Activated T-helper 9 cell treated with anti-CD3 and anti-CD28 coated beads, Interleukin-2, amount 50 U/mL, for 16 hours (primary cell): ENCODE results near the gene TMEM204.

Source experiments
- DNase-seq: peaks from one replicate; pipeline ENCODE4 v3.0.0-alpha.2; 2020; ENCODE audit warnings: low read depth

TMEM204 gene

DNA sequence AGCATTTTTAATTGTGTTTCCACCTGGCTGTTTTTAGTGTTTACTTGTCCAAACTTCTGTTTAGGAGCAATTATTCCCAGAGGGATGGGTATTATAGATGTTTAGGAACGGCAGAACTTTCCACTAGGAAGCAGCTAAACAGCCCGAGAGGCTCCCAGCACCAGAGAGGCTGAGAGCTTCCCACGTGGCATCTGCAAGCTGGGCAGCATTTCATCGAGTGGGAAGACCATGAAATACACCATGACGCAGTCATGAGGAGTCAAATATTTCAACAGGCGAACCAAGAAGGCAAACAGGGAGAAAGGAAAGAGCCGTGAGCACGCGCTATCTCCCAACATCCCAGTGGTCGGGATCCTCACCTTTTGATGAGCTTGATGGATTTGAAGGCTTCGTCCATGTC is 24.1 kb downstream of the TMEM204 start:
- no peak for DNase-seq

DNA sequence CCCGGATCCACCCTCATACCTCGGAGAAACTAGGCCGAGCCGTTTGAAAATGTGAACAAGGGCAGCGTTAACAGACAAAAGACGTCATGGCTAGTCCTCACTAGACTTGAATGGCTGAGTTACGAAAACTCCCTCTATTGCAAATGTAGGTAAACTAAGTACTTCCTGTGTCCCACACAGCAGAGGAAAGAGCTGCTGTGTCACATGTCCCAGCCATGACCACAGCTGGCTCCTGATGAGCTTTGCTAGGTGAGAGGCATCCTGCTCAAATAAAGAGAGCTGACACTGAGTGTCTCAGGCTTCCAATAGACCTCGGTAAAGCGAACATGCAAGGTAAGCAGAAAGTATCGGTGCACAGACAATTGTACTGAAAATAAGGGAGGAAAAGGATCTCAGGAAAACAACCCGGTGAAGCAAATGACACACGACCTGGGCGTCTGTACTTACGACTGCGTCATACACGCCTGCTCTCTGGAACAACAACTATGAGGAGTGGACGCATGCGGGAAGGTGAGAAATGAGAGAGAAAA is 26.0 kb downstream of the TMEM204 start:
- DNase-seq, result no peak

DNA sequence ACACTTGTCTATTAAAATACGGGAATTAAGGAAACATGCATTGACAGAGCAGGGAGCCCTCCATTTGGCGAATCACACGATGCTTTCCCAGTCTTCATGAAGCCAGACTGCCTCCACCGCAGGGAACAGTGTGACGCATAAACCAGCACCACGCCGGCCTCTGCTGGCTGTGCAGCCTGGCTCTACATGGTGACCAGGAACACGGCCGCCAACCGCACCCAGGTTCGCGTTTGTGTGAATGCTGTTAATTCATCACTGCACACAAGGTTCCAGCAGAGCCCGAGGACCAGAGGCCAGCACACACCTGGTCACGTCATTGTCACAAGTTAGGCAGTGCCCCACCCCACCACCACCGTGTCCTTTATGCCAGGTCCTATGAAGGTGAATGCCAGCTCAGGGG is 26.7 kb downstream of the TMEM204 start:
- no peak for DNase-seq

DNA sequence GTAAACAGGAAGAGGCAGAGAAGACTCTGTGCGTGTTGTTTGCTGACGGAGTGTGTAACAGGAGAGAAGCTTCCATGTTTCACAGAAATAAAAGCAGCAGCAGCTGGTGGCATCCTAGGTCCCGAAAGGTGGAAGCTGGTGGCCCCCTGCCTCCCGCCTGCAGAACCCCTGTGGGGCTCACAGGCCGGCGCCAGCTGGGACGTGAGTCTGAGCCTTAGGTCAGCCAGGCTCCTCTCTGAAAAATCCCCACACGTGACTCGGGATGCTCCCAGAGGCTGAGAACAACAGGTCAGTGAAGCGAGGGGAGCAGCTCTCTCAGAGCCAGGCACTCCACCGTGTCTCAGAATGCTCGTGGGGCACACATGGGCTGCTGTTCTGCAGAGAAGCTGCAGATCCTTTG is 27.4 kb downstream of the TMEM204 start:
- DNase-seq, result no peak

DNA sequence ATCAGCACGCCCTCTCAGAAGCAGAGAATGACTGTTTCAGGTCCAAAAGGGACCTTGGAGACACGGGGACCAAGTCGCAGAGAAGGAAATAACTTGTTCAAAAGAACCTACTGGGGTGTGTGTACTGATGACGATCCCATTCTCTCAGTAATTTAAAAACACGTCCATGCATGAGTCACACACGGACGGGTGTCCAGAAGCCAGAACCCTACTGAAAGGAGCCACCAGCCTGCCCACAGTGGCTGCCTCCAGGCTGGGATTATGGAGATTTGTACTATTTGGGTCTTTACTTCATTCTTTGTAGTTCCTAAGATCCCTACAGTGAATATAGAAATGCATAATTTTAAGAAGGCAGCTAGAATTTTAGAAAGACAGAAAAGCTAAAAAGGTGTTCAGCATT is 27.8 kb downstream of the TMEM204 start:
- no peak for DNase-seq

DNA sequence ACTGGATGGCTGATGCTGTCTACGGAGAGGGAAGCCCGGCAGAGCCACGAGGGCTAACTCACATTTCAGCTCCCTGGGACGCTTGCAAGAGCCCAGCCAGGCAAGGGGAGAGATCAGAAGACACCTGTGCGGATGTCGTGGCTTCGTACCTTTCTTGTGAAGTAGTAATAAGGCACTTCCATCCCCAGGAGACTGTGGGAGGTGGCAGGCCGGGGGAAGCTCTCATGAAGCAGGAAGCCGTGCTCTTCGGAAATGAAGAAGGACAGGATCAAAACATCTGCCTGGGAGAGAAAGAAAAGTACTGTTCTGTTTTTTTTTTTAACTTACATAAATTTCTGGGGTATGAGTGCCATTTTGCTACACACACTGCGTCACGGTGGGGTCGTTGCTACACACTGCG is 28.4 kb downstream of the TMEM204 start:
- DNase-seq, result no peak

DNA sequence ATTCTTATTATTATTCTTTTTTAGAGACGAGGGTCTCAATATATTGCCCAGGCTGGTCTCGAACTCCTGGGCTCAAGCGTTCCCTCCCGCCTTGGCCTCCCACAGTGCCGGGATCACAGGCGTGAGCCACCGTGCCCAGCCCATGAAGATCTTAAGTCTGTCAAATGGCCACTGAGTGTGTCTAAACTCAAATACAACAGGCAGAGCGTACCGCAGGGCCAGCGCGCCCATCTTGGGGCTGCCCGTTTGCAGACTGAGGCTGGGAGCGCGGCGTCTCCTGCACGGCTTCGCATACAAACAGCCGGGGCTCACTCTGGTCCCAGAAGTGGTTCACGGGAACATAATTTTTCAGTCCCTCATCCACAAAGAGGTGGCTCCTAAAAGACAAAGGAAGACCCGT is 30.3 kb downstream of the TMEM204 start:
- no peak for DNase-seq

DNA sequence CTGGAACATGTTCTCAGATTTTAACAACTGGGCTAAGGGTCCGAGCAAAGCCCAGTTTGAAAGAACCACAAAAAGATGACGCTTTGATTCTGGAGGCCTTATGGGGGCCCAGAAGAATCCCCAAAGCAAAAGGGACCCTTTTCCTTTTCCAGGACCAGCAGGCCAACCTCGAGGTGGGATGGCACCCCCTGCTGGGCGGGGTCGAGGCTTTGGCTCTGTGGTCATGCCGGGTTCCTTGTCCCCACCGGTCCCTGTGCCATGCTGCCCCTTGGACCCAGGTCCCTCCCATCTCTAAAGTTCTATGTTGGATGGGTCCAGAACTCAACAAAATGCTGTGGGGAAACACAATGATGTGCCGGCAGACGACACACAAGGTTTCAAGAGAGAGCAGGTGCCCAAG is 30.9 kb downstream of the TMEM204 start:
- no peak for DNase-seq

DNA sequence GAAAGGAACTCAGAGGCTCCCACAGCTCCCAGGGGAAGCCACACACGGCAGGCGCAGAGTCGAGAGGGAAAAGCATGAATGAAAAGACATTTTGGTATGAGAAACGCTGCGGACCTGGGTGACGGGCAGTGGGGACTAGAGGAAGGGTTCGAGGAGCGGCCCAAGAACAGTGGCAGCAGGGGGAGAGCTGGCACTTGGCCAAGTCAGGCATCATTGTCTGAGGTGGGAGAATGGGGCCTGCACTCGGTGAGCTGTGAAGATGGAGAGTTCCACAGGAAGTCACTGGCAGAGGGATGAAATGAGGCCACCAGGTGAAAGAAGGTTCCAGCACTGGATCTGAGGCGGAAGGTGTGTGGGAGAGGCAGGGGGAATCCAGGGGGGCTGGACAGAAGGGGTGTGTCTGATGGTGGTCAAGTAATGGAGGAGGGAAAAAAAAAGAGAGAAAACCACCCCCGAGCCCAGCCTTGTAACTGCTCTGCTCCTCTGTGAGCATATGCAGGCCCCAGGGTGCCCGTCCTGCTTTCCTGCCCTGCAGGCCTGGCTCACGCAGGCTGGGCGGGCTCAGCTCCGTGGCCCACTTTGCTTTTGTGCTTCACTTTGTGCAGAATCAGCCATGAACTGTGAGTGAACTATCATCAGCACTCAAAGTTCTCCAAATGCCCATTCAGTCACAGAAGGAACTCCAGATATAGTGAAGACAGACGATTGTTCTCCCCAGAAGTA is 31.8 kb downstream of the TMEM204 start:
- no peak for DNase-seq

DNA sequence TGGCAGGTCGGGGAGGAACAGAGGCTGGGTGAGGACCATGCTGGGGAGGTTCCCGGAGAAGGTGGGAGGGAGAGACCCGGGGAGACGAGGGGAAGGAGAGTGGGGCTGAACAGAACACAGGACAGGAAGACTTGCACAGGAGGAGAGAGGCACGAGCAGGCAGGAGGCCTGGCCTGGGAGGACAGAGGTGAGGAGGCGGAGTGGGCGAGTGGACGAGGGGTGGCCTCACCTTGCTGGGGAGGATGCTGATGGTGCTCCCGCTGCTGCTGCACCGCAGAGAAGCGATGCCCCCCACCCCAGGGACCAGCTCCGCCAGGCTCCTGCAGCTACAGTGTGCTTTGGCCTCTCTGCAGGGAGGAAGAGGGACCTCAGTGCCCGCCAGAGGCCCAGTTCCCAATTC is 34.5 kb downstream of the TMEM204 start:
- DNase-seq, result no peak

DNA sequence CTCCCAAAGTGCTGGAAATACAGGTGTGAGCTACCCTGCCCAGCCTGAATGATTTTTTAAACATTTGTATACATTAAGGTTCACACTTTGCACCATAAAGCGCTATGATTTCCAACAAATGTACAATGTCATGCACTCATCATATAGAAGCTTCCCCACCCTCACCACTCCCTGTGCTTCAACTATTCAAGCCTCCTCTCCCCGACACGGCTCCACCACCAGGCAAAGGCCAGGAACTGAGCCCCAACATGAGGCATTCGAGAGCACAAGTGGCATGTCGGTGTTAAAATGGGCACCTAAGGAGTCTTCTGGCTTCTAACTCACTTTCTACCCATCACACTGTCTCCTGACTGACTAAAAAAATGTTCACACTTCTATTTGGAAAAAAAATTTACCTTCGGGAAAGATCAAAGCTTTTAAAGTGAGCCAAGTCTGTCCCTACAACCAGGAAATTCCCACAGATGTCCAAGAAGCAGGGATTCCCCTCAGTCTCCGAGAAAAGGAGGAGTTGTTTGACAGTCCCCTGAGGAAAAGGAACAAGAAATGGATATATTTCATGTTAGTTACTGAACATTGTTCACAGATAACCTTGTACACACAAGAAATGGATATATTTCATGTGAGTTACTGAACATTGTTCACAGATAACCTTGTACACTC is 37.7 kb downstream of the TMEM204 start:
- no peak for DNase-seq

DNA sequence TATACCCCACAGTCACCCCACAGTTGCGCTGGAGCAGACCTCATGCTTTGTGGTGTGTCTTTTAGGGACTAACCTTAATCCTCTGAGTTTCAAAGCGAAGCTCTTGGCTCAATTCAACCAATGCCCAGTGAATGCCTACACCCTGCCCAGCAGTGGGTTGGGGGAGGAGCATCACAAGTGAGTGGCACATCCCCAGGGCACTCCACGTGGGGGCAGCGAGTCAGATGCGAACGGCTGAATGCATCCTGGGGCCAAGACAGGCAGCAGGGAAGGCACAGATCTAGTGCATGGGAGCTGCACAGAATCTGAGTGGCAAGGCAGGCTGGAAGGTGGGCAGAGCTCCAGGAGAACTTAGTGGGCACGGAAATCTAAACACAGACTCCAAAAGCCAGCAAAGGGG is 39.2 kb downstream of the TMEM204 start:
- no peak for DNase-seq

DNA sequence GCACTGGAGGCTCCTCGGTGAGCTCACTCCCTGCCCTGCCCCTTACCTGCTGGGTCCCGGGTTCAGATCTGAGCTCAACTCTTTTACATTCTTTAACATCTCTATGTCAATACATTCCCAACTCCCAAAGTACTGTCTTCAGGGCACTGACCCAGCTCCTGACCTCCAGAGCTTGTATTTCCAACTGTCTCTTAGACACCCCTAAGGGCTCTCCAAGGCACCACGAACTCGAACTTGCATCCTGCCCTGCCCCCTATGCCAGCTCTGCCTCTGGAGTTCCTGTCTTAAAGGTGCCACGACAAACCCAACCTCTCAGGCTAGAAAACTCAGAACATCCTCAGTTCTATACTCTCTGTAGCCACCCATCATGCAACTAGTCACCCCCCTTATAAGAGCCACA is 39.8 kb downstream of the TMEM204 start:
- DNase-seq, result no peak

DNA sequence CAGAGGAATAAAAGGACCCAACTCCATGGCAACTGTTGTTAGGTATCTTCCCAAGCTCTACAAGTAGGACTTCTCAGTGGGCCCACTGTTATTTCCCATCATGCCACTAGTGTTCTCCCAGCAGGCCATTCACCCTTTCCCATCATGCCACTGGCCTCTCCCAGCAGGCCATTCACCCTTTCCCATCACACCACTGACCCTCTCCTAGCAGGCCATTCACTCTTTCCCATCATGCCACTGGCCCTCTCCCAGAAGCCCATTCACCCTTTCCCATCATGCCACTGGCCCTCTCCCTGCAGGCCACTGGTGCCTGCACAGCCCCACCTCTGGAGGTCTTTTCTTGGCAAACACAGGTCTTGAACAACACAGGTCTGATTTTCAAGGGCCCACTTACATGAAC is 42.1 kb downstream of the TMEM204 start:
- no peak for DNase-seq

DNA sequence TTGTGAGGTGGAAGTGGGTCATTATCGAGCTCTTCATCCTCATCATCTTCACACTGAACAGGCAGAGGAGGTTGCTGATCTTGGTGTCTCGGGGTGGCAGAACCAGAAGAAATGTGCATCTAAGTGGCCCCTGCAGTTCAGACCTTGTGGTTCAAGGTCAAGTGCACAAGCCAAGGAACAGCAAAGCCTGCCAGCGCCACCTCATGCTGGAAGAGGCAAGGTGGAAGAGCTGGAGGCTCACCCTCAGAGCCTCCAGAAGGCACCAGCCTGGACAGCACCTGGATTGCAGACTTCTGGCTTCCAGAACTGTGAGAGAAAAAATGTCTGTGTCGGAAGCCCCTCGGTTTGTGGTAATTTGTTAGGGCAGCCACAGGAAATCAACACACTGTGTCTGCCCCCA is 45.7 kb downstream of the TMEM204 start:
- no peak for DNase-seq

DNA sequence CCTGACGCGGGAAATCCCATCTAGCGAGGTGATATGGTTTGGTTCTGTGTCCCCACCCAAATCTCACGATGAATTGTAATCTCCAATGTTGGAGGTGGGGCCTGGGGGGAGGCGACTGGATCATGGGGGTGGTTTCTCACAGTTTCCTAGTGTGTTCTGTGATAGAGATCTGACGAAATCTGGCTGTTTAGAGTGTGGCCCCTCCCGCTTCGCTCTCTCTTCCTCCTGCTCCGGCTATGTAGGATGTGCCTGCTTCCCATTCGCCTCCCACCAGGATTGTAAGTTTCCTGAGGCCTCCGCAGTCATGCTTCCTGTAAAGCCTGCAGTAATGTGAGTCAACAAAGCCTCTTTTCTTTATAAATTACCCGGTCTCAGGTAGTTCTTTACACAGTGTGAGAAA is 46.8 kb downstream of the TMEM204 start:
- DNase-seq, result no peak

DNA sequence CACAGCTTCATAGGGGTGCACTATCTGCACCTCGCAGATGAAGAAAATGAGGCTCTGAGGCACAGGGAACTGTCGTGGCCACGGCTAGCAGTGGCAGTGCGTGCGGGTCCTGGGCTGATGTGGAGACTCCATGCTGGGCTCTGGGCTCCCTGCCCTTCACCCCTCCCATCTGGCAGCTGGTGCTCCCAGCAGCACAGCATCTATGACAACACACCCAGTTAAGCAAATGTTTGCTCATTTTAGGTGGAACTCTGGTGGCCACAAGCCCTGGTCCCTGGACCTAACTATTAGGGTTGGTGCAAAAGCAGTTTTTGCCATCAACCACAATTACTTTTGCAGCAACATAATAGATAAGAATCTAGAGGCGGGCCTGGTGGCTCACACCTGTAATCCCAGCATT is 47.5 kb downstream of the TMEM204 start:
- no peak for DNase-seq

DNA sequence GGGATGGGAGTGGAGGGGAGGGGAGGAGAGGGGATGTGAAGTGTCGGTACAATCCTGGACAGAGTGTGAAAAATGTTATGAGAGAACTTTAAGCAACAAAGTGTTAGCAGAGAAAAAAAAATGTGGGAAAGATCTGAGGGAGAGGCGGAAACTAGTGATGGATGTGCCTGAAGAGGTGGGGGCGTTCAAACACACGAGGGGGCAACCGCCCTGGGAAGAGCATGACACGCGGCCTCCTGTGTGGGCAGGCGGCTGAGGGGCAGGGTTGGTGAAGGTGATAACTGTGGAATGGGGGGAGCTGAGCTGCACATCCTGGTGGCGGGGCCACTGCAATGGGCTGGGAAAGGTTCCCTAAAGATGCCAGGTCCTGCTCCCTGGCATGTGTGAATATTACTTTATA is 48.3 kb downstream of the TMEM204 start:
- DNase-seq, result no peak

DNA sequence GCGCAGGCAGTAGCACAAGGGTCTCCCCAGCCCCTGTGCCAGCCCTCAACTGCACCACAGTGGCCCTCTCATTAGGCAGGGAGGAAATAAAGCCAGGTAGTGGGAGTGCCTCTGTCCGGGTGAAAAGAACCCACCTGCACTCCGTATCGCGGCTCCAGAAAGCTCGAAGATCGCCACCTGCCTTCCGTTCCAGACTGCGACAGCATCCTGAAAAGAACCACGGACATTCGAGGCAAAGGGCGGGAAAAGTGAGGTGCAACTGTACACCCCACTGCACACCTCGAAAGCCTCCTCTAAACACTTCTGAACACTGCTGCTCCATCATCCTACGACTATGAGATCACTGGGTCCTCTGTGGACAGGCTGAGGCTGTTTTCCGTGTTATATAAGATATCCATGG is 49.7 kb downstream of the TMEM204 start:
- no peak for DNase-seq

DNA sequence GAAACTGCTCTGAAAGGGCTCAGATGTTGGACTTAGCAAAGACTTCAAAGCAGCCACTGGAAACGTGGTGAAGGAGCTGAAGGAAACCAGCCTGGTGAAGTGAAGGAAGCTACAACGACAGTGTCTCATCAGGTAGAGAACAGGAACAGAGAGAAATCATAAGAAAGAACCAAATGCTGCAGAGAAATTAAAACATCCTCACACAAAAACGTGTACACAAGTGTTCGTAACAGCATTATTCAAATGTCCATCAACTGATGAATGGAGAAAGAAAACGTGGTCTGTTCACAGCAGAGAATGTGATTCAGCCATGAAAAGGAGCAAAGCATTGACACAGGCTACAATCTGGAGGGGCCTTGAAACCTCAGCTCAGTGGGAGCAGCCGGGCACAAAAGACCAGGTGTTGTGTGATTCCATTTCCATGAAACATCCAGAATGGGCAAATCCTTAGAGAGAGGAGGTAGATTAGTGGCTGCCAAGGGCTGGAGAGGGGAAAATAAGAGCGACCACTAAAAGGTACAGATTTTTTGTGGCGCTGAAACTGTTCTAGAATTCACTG is 51.5 kb downstream of the TMEM204 start:
- DNase-seq, result no peak

DNA sequence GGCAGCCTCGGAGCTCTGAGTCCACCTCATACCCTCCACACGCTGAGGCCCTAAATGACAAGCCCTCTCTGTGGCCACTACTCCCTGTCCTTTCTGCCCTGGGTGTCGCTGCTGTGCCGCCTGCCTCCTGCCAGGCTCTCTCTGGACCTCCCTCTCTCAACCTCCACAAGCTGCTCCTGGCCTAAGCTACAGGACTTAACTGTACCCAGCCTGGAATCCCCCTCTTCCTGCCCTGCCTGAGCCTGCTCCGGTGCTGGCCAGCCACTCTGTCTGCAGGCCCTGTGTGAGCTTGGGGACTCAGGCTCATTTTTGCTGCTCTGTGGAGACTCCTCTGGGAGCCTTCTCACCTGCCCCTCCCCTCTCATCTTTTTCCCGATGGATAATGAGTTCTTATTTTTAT is 56.9 kb downstream of the TMEM204 start:
- no peak for DNase-seq

DNA sequence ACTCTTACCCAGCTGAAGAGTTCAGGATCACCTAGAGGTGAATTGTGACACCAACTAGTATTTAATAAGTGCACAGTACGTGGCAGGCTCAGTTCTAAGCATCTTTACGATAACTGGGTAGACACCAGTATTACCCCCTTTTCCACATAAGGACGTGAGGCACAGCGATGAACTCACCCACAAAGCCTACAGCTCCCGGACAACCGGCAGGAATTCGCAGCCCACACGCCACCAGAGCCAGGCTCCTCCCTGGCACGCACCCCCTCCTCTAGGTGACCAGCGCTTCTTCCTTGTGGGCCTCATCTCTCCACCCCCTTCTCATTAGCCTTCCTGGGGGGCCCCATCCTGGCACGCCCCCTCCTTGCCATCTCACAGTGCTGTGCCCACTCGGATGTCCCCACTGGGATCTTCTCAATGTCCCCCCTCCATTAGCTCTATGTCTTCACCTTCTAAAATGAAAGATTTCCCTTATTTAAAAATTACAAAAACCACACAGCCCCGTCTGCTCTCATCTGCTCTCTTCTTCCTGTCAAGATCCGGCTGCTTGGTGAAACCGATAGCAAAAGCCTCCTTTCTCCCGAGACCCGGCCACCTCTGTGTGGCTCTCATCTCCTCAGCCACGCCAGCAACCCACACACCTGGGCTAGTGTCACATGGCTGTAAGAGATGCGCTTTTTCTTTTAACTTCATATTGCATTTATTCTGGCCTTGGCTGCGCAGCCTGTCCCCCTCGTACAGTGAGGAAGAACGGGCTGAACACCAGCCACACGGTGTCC is 57.7 kb downstream of the TMEM204 start:
- DNase-seq, result no peak

DNA sequence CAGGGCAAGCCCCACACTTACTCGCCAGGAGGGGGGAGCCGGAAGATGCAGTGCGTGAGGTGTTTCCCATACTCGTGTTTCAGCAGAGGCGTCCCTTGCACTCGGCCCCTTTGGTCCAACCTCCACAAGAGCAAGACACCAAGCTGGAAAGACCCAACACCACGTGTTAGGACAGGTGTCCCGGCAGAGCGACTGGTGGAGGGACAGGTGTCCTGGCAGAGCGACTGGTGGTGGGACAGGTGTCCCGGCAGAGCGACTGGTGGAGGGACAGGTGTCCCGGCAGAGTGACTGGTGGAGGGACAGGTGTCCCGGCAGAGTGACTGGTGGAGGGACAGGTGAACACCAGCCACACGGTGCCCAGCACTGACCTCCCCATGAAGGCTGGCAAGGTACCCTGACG is 59.0 kb downstream of the TMEM204 start:
- DNase-seq, result no peak
